Endothelial cell (in vitro differentiated cells): ENCODE results near the gene DTD1. TPM values are rescaled to one million over a fixed set of nuclear protein-coding genes. Genes with fewer than 3 reads are reported as not detected.

Source experiments
- DNase-seq: peaks from one replicate; pipeline ENCODE4 v3.0.0; 2021; ENCODE audit warnings: low spot score
- H3K27ac Mint-ChIP-seq: one replicate; pipeline ENCODE4 v1.8.0; 2021; ENCODE audit warnings: mixed read lengths, inconsistent platforms; ENCODE audit not compliant: unreplicated experiment
- H3K27me3 Mint-ChIP-seq: one replicate; pipeline ENCODE4 v1.8.0; 2021; ENCODE audit warnings: mild to moderate bottlenecking, moderate library complexity, mixed read lengths, inconsistent platforms; ENCODE audit not compliant: unreplicated experiment
- H3K36me3 Mint-ChIP-seq: one replicate; pipeline ENCODE4 v1.8.0; 2021; ENCODE audit warnings: mild to moderate bottlenecking, low read depth, mixed read lengths, inconsistent platforms; ENCODE audit not compliant: unreplicated experiment
- H3K4me1 Mint-ChIP-seq: one replicate; pipeline ENCODE4 v1.8.0; 2021; ENCODE audit warnings: mild to moderate bottlenecking, mixed read lengths, inconsistent platforms; ENCODE audit not compliant: unreplicated experiment
- H3K4me3 Mint-ChIP-seq: one replicate; pipeline ENCODE4 v1.8.0; 2021; ENCODE audit warnings: mild to moderate bottlenecking, mixed read lengths, inconsistent platforms; ENCODE audit not compliant: unreplicated experiment
- H3K9me3 Mint-ChIP-seq: one replicate; pipeline ENCODE4 v1.8.0; 2021; ENCODE audit warnings: mixed read lengths, inconsistent platforms; ENCODE audit not compliant: unreplicated experiment
- CTCF ChIP-seq: fragments of 200-600 bp; sonication (generic); IDR thresholded peaks from one replicate; pipeline ENCODE4 v1.5.0; 2021; ENCODE audit warnings: antibody characterized with exemption; ENCODE audit not compliant: unreplicated experiment
- total RNA-seq: library from RNA; stranded (reverse); fragmentation: NEBNext Ultra II Directional; extraction: Animal tissue kit (Norgen Biotek cat#: 25700); gene quantifications from one replicate; pipeline ENCODE4 v1.2.1, GENCODE V29; 2021; ENCODE audit not compliant: unreplicated experiment

DTD1 gene
- total RNA-seq, 1 donor from 2014 or later: 31.0 TPM

GRCh38 chr20:18613553-18613952 lies 25.7 kb downstream of the DTD1 start:
- no peaks in the 10 kb centered on the region for H3K36me3 Mint-ChIP-seq
- no peak for DNase-seq
- H3K4me1 Mint-ChIP-seq: peaks cover 6% of the 10 kb centered on the region
- H3K27ac Mint-ChIP-seq: no peak overlapping the region
- no peak for TF ChIP-seq CTCF
- no peak overlapping the region for H3K4me3 Mint-ChIP-seq
- peaks cover 2% of the 10 kb centered on the region for H3K27me3 Mint-ChIP-seq
- no peaks in the 10 kb centered on the region for H3K9me3 Mint-ChIP-seq

- H3K9me3 Mint-ChIP-seq: no peaks in the 10 kb centered on the region
- H3K27ac Mint-ChIP-seq: no peak overlapping the region
- DNase-seq: no peak
- no peaks in the 10 kb centered on the region for H3K36me3 Mint-ChIP-seq
- peaks cover 6% of the 10 kb centered on the region for H3K4me1 Mint-ChIP-seq
- no peak overlapping the region for H3K4me3 Mint-ChIP-seq
- no peak for TF ChIP-seq CTCF
- peaks cover 2% of the 10 kb centered on the region for H3K27me3 Mint-ChIP-seq
These were observed 26.4 kb downstream of the DTD1 start for GRCh38 chr20:18614244-18614643.

GRCh38 chr20:18615020-18615650 lies 27.3 kb downstream of the DTD1 start:
- no peak overlapping the region for H3K27ac Mint-ChIP-seq

GRCh38 chr20:18621004-18621403 lies 33.1 kb downstream of the DTD1 start:
- Mint-ChIP-seq H3K4me1 (no peaks in the 10 kb centered on the region), H3K27me3 (no peaks in the 10 kb centered on the region), H3K9me3 (no peaks in the 10 kb centered on the region), H3K36me3 (no peaks in the 10 kb centered on the region), H3K27ac (no peak overlapping the region), H3K4me3 (no peak overlapping the region)
- no peak for TF ChIP-seq CTCF
- DNase-seq: no peak

More at GRCh38 chr20:18615020-18615650, 27.3 kb downstream of the DTD1 start:
- no peaks in the 10 kb centered on the region for H3K9me3 Mint-ChIP-seq
- H3K27me3 Mint-ChIP-seq: peaks cover 2% of the 10 kb centered on the region
- H3K4me3 Mint-ChIP-seq: no peak overlapping the region
- H3K4me1 Mint-ChIP-seq: peaks cover 6% of the 10 kb centered on the region
- H3K36me3 Mint-ChIP-seq: no peaks in the 10 kb centered on the region
- TF ChIP-seq CTCF: no peak
- DNase-seq: no peak

- H3K27me3 Mint-ChIP-seq: no peaks in the 10 kb centered on the region
- H3K4me1 Mint-ChIP-seq: no peaks in the 10 kb centered on the region
- H3K27ac Mint-ChIP-seq: no peak overlapping the region
- no peak overlapping the region for H3K4me3 Mint-ChIP-seq
- H3K36me3 Mint-ChIP-seq: peaks cover 4% of the 10 kb centered on the region
- no peak for TF ChIP-seq CTCF
- DNase-seq: no peak
- H3K9me3 Mint-ChIP-seq: no peaks in the 10 kb centered on the region
These were observed 35.5 kb downstream of the DTD1 start for GRCh38 chr20:18623156-18623910.
